Measurements from ENCODE around the gene PPP1R3C.

Gene PPP1R3C

GRCh38 chr10:91579329-91579985 is 53.4 kb downstream of the PPP1R3C start:
- Histone ChIP-seq H3K9me2 (replicated peaks; ENCODE audit: control insufficient read depth, low read length) (no peaks in the 10 kb centered on the region), H4K20me1 (ENCODE audit: control insufficient read depth, insufficient read depth, low read depth, low read length) (no peaks in the 10 kb centered on the region), H3K4me1 (ENCODE audit: control insufficient read depth, low read length) (no peaks in the 10 kb centered on the region), H3K4me3 (ENCODE audit: low read length) (no peak overlapping the region), H3K4me2 (ENCODE audit: low read length) (no peak overlapping the region), H3K9me3 (ENCODE audit: control insufficient read depth, insufficient read depth, low read length) (no peaks in the 10 kb centered on the region), H3K27ac (ENCODE audit: low read depth, low read length) (no peak overlapping the region), H3K36me3 (ENCODE audit: control insufficient read depth, low read length) (no peaks in the 10 kb centered on the region), H3K27me3 (ENCODE audit: control insufficient read depth, low read length) (peaks cover 8% of the 10 kb centered on the region), H3K79me2 (ENCODE audit: control insufficient read depth, low read length) (no peaks in the 10 kb centered on the region), H3F3A (ENCODE audit: control insufficient read depth, insufficient read depth) (no peaks in the 10 kb centered on the region)
- TF ChIP-seq EZH2phosphoT487 (IDR thresholded peaks at IDR 0.05; ENCODE audit: borderline replicate concordance, low read length), result no peak
- TF ChIP-seq, protein P1, sequence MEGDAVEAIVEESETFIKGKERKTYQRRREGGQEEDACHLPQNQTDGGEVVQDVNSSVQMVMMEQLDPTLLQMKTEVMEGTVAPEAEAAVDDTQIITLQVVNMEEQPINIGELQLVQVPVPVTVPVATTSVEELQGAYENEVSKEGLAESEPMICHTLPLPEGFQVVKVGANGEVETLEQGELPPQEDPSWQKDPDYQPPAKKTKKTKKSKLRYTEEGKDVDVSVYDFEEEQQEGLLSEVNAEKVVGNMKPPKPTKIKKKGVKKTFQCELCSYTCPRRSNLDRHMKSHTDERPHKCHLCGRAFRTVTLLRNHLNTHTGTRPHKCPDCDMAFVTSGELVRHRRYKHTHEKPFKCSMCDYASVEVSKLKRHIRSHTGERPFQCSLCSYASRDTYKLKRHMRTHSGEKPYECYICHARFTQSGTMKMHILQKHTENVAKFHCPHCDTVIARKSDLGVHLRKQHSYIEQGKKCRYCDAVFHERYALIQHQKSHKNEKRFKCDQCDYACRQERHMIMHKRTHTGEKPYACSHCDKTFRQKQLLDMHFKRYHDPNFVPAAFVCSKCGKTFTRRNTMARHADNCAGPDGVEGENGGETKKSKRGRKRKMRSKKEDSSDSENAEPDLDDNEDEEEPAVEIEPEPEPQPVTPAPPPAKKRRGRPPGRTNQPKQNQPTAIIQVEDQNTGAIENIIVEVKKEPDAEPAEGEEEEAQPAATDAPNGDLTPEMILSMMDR (IDR thresholded peaks at IDR 0.05; ENCODE audit: low read depth, low read length, poor library complexity, severe bottlenecking), result no peak

Measured in DOHH2 (cell line).